Measurements from ENCODE around the gene NKAIN2. TPM values are rescaled to one million over a fixed set of nuclear protein-coding genes. Genes with fewer than 3 reads are reported as not detected.

The NKAIN2 gene
- total and polyA plus RNA-seq, 12 donors = 0.07 to 3.0 (median 0.28) TPM; not detected in 1

DNA sequence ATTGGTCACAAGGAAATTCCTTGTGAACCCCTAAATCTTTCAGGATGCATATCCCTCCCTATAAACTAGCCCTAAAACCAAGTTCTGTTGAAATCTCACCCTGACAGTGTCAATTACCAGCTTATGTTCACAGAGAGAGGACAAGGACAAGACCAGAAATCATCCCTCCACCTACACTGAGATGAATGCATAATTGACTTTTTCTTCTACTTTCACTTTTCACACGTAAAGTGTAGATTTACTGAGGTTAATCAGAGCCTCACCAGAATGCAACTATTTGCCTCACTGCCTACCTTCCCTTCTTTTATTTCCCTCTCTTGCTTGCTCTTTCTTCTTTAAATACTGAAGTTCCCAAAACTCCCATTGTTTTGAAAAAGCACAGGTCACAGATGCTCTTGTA is 15.3 kb upstream of the NKAIN2 start:
- TF ChIP-seq, protein P1, sequence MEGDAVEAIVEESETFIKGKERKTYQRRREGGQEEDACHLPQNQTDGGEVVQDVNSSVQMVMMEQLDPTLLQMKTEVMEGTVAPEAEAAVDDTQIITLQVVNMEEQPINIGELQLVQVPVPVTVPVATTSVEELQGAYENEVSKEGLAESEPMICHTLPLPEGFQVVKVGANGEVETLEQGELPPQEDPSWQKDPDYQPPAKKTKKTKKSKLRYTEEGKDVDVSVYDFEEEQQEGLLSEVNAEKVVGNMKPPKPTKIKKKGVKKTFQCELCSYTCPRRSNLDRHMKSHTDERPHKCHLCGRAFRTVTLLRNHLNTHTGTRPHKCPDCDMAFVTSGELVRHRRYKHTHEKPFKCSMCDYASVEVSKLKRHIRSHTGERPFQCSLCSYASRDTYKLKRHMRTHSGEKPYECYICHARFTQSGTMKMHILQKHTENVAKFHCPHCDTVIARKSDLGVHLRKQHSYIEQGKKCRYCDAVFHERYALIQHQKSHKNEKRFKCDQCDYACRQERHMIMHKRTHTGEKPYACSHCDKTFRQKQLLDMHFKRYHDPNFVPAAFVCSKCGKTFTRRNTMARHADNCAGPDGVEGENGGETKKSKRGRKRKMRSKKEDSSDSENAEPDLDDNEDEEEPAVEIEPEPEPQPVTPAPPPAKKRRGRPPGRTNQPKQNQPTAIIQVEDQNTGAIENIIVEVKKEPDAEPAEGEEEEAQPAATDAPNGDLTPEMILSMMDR (IDR thresholded peaks at IDR 0.05) = no peak
- Histone ChIP-seq H3K4me3 (no peak overlapping the region), H3K27me3 (peaks cover 0 to 9% (median 0%) of the 10 kb centered on the region in 7 donors), H3K36me3 (no peaks in the 10 kb centered on the region), H3K27ac (no peak overlapping the region), H3K4me1 (no peaks in the 10 kb centered on the region), H3K9me3 (no peaks in the 10 kb centered on the region)
- ATAC-seq = no peak
- no peak for DNase-seq
- 75 to 79% methylated on average over 1 of the region's 1 CpG for WGBS, 2 donors
- intact Hi-C loops (cut with DNase I) = no loop called here

DNA sequence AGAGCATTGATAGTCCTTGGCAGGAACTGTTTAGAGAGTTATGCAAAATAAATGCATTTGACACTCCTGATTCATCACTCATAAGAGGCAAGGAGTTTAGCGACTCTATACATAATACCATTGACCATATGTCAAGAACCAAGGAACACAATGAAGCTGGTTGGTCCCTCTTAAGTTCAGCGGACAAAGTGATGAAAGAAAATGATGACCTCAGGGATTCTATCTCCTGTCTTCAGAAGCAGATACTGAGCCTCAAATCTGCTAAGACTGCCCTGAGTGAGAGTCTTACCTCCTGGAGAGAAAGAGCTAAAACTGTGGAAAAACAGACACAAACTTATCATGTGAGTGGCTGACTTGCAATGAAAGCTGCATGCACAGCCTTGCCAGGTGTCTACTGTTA is 9.5 kb upstream of the NKAIN2 start:
- Histone ChIP-seq H3K36me3 (no peaks in the 10 kb centered on the region), H3K4me3 (no peak overlapping the region), H3K4me1 (no peaks in the 10 kb centered on the region), H3K27ac (no peak overlapping the region), H3K27me3 (peaks cover 0 to 20% (median 0%) of the 10 kb centered on the region in 7 donors), H3K9me3 (peaks cover 0 to 9% (median 0%) of the 10 kb centered on the region in 11 donors)
- 96 to 97% methylated on average over 2 of the region's 2 CpGs for WGBS, 2 donors
- intact Hi-C loops (cut with DNase I) = no loop called here
- no peak for DNase-seq
- TF ChIP-seq, protein P1 (IDR thresholded peaks at IDR 0.05) = no peak
- no peak for ATAC-seq

DNA sequence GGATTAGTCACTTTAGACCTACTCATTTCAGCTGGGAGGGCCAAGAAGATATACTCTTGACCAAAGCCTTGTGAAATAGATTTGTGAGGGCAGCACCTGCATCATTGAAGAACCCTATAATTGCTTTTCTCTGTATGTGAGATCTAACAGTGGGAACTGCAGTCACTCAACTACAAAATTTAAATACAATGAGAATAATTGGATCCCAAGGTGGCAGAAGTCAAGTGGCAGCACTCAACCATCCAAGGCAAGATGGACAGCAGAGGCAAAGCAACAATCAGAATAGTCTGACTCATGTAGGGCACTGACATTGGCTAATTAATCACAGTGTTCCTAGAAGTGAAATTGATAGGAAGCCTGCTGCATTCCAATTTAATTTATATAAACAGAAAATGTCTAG is 8.9 kb upstream of the NKAIN2 start:
- Histone ChIP-seq H3K9me3 (peaks cover 0 to 9% (median 0%) of the 10 kb centered on the region in 11 donors), H3K4me3 (no peak overlapping the region), H3K27ac (no peak overlapping the region), H3K36me3 (no peaks in the 10 kb centered on the region), H3K27me3 (peaks cover 0 to 24% (median 0%) of the 10 kb centered on the region in 7 donors), H3K4me1 (no peaks in the 10 kb centered on the region)
- ATAC-seq (no peak), DNase-seq (no peak)
- TF ChIP-seq, protein P1 (IDR thresholded peaks at IDR 0.05) = no peak
- intact Hi-C loops (cut with DNase I) = no loop called here

DNA sequence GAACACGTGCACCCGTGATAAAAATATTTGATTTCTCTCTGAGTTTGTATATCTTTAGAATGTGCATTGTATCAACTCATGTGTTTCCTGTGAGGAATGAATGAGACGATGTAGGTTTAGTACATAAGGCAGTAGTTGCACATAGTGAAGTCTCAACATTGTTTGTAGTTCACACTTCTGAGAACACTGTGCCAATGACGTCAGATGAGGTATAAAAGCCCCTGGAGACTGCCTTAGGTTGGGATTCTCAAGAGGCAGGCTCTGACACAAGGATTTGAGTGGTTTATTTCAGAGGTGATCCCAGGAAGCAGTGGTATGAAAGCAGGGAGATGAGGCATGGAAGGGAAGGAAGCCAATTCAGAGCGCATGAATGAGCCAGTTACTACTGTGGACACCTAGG is 2.6 kb upstream of the NKAIN2 start:
- WGBS, 2 donors = 63 to 70% methylated on average over 5 of the region's 5 CpGs
- Histone ChIP-seq H3K4me3 (no peak overlapping the region), H3K27me3 (peaks cover 0 to 60% (median 46%) of the 10 kb centered on the region in 7 donors)

More for the DNA sequence above, 2.6 kb upstream of the NKAIN2 start:
- H3K27ac ChIP-seq = no peak overlapping the region
- no peaks in the 10 kb centered on the region for H3K36me3 ChIP-seq
- TF ChIP-seq, protein P1 (IDR thresholded peaks at IDR 0.05) = no peak
- DNase-seq = no peak
- ATAC-seq = no peak
- no peaks in the 10 kb centered on the region for H3K9me3 ChIP-seq
- intact Hi-C loops (cut with DNase I) = loop anchor here in 8 of 10 donors (5.0 to 10.0 kb wide), 6 partner anchors 164 to 1051 kb away; no protein-coding TSS in a partner anchor
- peaks cover 0 to 17% (median 7%) of the 10 kb centered on the region in 9 donors for H3K4me1 ChIP-seq

Data from heart right ventricle (tissue), 16 donors.